Spleen (tissue), 7 donors: ENCODE measurements around the gene CTSZ.

ENCODE experiments used
- CTCF ChIP-seq, 11 experiments: fragments of 200-600 bp in 7 of 11; fragments of 450-650 bp in 4 of 11; sonication (generic) in 4 of 11; IDR thresholded peaks in 8 of 11; conservative IDR thresholded peaks in 3 of 11; 1 replicate in 7 of 11; 2 replicates in 4 of 11; pipeline versions ENCODE4 v1.4.0 to v1.8.0; 2016 to 2021; ENCODE audit warnings: antibody characterized with exemption in 11 of 11, inconsistent platforms in 4 of 11, mild to moderate bottlenecking in 1 of 11
- POLR2A ChIP-seq, 3 donors: fragments of 450-650 bp; IDR thresholded peaks; one replicate each; pipeline ENCODE4 v1.5.1; 2017; ENCODE audit warnings: antibody characterized with exemption in 3 of 3, mild to moderate bottlenecking in 1 of 3
- donor health status: DM: no; HTN: no; CAD: no; lungs with moderate emphysema.
- donor health status: DM: no; HTN: no; CAD: no.
- donor health status: DM: no; HTN: no; CAD: no.

DNA sequence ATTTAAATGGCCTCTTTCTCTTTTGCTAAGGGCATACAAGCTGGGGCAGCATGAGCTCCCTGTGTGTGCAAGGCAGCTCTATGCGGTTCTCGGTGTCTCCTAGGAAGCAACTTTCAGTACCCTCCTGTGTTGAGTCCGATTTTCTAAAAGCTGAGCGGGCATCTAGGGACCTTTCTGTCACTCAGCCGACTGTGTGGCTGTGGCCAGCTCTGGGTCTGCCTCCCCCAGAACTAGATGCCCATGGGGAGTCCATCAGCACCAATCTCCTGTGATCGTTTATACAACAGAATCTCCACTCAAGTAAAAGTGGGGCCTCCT lies 18.5 kb downstream of the CTSZ start:
- TF ChIP-seq CTCF (IDR thresholded peaks at IDR 0.05 in 8 of 11, conservative IDR thresholded peaks at IDR 0.05 in 3 of 11) (no peak), POLR2A (IDR thresholded peaks at IDR 0.05) (no peak)
